Measurements from ENCODE around the gene EIF4EBP2.
A peak's percentile ranks its signal among the peaks of the same experiment; 100 is the strongest.

EIF4EBP2 gene

GRCh38 chr10:70433581-70434280 lies 29.8 kb downstream of the EIF4EBP2 start:
- no peak for DNase-seq

- DNase-seq = no peak
These were observed 31.5 kb downstream of the EIF4EBP2 start for GRCh38 chr10:70435241-70436085.

- no peak for DNase-seq
These were observed 33.8 kb downstream of the EIF4EBP2 start for GRCh38 chr10:70437721-70438120.

- DNase-seq = no peak
These were observed 36.6 kb downstream of the EIF4EBP2 start for GRCh38 chr10:70440296-70441160.

- DNase-seq = no peak
These were observed 37.4 kb downstream of the EIF4EBP2 start, which contains the start of gene NODAL for GRCh38 chr10:70441161-70441894. NODAL (minus strand) TSS chr10:70441681; CDS start chr10:70441667, 14 bp downstream.

GRCh38 chr10:70441895-70442309 lies 38.0 kb downstream of the EIF4EBP2 start:
- no peak for DNase-seq

- no peak for DNase-seq
These were observed 38.5 kb downstream of the EIF4EBP2 start for GRCh38 chr10:70442332-70442988.

- no peak for DNase-seq
These were observed 40.8 kb downstream of the EIF4EBP2 start for GRCh38 chr10:70444744-70445143.

GRCh38 chr10:70445718-70446657 lies 42.0 kb downstream of the EIF4EBP2 start:
- DNase-seq = no peak

GRCh38 chr10:70448236-70448635 lies 44.3 kb downstream of the EIF4EBP2 start:
- no peak for DNase-seq

GRCh38 chr10:70455213-70455630 lies 51.3 kb downstream of the EIF4EBP2 start:
- no peak for DNase-seq

GRCh38 chr10:70456164-70456563 lies 52.2 kb downstream of the EIF4EBP2 start:
- no peak for DNase-seq

GRCh38 chr10:70457759-70458305 lies 53.9 kb downstream of the EIF4EBP2 start:
- no peak for DNase-seq

GRCh38 chr10:70458329-70459060 lies 54.5 kb downstream of the EIF4EBP2 start:
- DNase-seq = no peak

GRCh38 chr10:70459061-70459773 lies 55.3 kb downstream of the EIF4EBP2 start:
- no peak for DNase-seq

GRCh38 chr10:70459774-70460490 lies 56.0 kb downstream of the EIF4EBP2 start:
- DNase-seq = no peak

GRCh38 chr10:70461397-70462348 lies 57.7 kb downstream of the EIF4EBP2 start:
- DNase-seq = peak; percentile 32
